GM12891 (cell line): Measurements from ENCODE around the gene ACTN4.

ENCODE experiments used
- SPI1 ChIP-seq: IDR thresholded peaks from 2 replicates; pipeline ENCODE4 v1.6.1; 2011; ENCODE audit warnings: low read depth, low read length, control low read depth
- TAF1 ChIP-seq: IDR thresholded peaks from 2 replicates; pipeline ENCODE4 v1.6.1; 2011; ENCODE audit warnings: low read depth, low read length, control low read depth

DNA sequence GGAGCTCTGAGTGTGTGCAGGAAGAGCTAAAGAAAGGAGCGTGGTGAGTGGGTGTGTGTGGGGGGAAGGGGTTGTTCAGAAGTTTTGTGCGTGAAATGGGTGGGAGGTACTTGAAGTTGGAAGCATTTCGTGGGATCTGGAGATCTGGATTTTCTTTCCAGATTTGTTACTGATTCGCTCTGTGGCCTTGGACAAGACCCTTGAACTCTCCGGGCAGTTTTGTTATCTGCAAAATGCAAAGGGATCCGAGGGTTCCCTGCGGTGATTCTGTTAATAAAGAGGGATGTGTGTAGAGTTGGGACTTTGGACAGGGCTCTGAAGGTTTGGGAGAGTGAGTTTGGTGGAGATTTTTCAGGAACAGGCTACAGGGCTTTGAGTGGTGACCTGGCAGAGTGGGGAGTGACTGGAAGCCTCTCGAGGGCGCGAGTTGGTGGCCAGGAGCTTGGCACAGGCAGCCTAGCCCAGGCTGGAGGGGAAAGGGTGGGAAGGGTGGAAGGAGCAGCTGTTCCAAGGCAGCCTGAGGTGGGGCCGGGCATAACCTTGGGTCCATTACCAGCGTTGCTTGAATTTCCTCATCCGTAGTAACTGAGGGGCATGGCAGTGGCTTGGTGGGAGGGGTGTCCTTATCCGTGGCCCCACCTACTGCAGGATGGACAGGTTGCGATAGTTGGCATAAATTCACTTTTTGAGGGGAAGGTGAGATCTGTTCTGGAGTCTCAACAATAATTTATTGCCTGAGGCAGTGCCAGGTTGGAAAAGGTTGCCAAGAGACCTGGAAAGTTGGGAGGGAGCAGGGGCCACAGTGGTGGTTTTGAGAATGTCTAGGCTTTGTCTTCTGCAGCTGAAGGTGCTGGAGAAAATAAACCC, 2.1 kb downstream of the ACTN4 start:
- no peak for TF ChIP-seq TAF1
- TF ChIP-seq SPI1 = no peak
